Measurements from ENCODE around the gene CHD2.
A peak's percentile ranks its signal among the peaks of the same experiment; 100 is the strongest.

CHD2 gene

DNA sequence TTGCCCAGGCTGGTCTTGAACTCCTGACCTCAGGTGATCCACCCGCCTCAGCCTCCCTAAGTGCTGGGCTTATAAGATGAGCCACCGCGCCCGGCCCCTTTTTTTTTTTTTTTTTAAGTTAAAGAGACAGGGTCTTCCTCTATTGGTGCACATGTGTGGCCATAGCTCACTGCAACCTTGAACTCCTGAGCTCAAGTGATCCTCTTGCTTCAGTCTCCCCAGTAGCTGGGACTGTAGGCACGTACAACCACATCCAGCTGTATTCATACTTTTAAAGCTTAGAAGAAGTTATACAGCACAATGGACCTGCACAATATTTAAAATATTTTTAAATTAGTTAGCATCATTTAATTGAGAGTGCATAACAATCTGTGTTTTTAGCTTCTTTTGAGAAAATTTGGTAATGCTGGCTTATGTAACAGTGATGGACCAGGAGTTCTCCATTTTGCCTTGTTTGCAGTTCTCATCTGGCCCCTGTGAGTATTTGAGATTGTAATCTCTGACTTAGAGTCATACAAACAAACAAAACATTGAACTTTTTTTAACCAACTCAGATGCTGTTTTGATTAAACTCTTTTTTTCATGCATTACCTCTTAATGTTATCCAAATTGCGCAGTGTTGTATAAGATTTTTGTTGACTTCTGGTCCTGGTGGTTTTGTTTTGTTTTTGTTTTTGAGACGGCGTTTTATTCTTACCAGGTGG, 33.0 kb downstream of the CHD2 start:
- no peak for DNase-seq

DNA sequence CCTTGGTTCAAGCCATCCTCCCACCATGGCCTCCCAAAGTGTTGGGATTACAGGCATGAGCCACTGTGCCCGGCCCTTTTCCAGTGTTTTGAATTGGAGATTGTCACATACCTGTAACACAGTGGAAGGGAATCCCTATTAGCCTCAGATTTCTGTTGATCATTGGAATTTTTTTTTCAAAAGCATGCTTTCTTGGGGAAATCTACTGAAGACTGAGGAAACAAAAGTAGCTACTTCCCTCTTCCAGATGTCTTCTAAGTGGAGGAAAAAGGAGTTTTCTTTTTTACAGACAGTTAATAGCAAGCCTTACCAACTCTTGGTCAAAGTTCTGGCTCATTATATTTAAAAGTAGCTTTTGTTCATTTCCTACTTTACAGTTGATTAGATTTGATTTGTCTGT, 33.7 kb downstream of the CHD2 start:
- DNase-seq, result no peak

DNA sequence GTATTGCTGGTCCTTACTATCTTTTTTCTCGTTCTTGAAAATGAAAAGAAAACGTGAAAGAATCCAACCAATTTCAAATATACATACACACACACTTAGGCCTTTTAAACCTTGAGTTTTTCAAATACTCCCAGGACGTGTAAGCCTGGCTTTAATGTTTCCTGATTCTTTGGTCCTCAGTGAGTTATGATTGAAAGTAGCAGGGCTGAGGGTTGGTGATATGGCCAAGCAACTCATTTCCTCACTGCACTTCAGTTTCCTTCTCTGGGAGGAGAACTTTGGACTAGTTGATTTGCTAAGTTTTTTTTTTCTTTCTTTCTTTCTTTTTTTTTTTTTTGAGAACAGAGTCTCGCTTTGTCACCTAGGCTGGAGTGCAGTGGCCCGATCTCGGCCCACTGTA, 34.6 kb downstream of the CHD2 start:
- no peak for DNase-seq

DNA sequence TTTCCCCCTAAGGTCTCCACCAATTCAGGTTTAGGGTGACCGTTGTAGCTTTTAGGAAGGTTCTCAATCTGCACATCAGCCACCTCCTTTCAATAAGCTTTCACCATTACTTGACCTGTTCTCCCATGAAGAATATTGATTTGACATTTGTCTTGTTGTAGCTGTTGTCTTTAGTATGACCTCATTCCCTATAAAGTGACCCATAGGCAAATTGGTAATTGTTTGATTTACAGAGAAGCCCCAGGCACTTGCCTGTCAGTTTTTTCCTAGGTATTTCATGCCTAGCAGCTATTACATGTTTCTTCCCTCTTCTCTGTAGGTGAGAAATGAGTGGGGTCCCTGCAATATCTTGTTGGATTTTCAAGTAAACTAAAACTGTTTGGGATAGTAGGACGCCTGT, 36.0 kb downstream of the CHD2 start:
- no peak for DNase-seq

DNA sequence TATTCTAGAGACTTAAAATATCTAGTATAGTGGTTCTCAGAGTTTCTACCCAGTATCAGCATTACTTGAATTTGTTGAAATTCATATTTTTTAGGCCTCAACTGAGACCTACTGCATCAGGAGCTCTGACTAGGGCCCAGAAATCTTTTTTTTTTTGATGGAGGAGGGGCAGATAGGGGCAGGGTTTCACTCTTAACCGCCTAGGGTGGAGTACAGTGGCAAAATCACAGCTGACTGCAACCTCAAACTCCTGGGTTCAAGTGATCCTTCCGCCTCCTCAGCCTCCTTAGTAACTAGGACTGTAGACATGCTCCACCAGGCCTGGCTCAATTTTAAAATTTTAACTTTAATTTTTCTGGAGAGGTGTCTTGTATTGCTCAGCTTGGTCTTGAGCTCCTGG, 36.6 kb downstream of the CHD2 start:
- DNase-seq, result no peak

DNA sequence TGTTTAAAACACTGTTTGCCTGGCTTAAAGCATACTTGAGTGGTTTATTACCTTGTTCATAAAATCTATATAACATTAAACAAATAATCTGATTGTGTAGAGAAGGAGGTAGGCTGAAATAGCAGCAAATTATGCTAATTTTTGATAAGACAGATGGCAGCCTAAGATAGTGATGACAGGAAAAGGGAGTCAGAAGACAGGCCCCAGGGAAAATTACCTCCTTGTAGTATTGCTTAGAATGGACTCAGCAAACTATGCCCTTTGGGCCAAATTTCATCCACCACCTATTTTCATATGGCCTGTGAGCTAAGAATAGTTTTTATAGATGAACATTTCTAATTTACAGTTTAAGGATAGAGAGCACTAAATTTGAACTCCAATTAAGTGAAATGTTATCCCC, 37.8 kb downstream of the CHD2 start:
- DNase-seq, result no peak

DNA sequence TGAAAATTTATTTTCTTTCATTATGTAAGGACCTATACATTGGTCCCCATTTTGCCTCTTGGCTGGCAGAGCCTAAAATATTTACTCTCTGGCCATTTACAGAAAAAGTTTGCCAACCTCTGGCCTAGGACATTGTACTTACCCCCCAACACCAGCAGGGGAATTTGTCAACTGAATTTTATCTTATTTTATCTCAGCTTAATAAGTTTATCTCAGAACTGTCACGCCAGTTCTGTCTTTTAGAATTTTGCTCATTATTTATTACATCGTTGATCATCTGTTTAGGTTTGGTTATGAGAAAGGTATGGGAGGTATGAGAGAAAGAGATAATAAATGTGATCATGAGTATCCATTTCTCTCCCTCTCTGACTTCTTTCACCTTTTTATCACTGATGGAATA, 38.3 kb downstream of the CHD2 start:
- DNase-seq, result no peak

DNA sequence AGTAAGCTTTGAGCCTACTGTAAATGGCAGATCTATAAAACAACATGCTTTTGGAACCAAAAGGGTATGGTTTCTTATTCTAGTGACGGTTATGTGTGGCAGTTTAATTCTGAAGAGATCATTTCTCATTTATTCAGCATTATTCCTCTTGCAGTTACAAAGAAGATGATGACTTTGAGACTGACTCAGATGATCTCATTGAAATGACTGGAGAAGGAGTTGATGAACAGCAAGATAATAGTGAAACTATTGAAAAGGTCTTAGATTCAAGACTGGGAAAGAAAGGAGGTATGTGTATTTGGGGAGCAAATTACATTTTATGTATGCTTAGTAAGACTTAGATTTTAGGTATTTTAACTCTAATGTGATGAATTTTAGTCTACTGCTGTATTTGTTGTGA, 41.5 kb downstream of the CHD2 start:
- DNase-seq, result no peak

DNA sequence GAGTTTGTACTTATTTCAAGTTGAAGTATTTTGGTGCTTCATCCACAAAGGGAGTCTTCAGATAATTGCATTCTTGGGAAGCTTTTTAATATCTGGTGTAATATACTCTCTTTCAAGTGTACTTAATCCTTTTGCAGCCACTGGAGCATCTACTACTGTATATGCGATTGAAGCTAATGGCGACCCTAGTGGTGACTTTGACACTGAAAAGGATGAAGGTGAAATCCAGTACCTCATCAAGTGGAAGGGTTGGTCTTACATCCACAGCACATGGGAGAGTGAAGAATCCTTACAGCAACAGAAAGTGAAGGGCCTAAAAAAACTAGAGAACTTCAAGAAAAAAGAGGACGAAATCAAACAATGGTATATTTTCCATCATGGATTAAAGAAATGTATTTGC, 42.6 kb downstream of the CHD2 start:
- DNase-seq, result no peak

DNA sequence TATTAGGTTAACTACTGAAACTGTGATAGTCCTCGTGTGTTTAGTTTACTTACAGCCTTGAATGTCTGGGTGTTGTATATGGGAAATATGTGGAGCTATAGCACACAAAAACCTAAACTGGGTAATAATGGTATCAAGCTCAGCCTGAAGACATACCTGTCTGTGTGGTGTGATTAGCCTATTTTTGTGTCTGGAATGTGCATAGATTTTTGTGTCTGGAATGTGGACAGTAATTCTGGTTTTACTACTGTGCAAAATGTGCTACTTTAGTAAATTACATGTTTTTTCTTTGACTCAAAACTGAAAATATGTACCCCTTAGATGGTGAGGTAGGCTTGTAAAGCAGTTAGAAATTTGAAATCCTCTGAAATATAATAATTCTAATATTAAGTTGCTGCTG, 43.5 kb downstream of the CHD2 start:
- no peak for DNase-seq

DNA sequence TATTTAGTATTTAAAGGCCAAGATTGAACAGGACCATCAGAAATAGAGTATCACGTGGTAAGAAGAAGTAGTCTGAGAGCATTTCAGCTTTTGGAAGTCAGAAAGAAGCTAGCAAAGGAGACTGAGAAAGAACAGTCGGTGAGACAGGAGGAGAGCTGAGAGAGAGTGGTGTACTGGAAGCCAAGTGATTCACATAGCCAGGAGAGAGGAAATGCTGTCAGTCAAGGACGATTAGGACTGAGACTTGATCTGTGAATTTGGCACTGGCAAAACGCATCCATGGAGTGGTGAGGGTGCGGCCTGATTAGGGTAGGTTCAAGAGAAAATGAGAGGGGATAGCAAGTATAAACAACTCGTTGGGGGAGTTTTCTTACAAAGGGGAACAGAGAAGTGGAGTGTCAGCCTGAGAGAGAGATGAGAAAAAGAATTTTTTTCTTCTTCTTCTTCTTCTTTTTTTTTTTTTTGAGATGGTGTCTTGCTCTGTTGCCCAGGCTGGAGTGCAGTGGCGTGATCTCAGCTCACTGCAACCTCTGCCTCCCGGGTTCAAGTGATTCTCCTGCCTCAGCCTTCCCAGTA, 44.9 kb downstream of the CHD2 start:
- no peak for DNase-seq

DNA sequence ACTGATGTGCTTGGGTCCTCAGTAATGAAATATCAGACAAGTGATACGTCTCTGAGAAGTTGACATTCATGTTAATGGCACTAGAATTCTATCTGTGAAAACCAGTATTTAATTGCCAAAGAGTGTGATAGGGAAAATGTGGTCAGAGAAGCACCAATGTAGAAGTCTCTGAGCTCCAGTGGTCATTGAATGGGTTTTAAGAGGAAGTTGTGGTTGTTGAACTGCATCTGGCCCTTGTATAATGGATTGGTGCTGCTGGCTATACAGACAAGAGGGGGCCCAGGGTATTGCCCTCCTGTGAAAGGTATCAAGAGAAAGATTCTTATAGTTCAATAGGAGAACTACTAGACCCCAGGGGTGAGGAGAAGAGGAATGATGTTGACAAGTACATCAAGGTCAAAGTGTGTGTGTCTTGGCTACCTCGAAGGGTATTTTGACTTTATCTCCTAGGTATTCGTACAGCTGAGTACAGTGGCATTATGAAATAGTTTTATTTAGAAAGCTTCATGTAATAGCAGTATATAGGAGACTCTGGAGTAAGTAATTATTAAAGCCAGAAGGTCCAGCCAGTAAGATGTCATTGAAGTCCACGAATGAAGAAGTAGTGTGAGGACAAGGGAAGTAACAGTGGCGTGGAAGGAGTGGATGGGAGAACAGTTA, 47.1 kb downstream of the CHD2 start:
- DNase-seq, result no peak

DNA sequence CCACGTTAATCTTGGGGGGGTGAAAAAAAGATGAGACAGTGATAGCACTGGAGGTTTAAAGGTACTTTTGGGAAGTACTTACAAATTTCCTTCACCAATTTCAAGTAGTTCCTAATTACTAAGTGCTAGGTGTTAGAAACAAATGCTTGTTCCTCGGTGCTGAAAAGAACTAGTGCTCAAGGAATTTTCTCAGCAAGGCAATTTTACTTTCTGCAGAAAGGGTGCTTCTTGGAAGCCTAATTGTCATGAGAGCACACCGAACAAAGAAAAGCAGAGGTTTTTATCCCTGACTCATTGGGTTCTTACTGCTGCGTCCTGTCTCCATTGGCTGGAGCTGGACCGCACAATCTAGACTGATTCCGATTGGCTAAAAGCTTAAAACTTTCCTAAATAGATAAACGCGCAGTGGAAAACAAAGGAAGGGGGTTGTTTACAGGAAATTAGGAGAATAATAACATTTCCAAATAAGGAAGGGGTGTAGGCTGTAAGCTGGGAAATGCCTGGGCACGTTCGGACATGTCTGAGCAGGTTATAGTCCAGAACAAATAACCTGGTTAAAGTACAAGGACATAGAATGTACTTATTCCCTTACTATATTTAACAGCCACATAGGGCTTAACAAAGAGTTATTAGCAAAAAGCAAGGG, 49.6 kb downstream of the CHD2 start:
- no peak for DNase-seq

DNA sequence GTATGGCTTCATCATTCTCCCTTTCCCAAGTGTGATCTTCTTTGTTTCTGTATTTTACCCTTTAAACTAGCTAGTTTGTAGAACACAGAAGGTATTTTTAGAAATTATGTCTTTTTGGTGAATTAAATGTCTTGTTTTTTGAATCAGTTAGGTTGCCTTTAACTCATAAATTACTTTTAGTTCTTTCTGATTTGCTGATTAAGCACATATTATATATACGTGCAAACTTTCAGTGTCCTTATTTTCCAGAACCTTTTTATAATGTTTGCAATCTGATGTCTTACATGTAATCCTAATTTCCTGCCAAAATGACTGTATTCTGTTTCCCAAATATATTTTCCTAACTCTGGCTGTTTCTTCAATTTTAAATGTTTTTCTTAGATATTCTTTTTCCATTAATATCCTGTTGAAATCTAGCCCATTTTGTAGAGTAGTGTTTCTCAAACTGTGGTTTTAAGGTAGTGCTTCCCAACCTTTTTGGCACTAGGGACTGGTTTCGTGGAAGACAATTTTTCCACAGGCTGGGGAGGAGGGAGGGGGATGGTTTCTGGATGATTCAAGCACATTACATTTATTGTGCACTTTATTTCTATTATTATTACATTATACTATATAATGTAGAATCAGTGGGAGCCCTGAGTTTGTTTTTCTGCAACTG, 51.8 kb downstream of the CHD2 start:
- DNase-seq, result no peak

DNA sequence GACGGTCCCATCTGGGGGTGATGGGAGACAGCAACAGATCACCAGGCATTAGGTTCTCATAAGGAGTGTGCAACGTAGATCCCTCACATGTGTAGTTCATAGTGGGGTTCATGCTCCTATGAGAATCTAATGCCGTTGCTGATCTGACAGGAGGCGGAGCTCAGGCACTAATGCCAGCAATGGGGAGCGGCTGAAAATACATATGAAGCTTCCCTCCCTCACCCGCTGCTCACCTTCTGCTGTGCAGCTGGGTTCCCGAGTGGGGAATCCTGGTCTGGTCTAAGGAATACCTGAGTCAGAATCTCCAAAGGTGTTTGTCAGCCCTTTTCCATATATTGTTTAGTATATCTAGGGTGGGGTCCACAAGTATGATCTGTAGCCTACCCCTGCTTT, 52.3 kb downstream of the CHD2 start:
- no peak for DNase-seq

DNA sequence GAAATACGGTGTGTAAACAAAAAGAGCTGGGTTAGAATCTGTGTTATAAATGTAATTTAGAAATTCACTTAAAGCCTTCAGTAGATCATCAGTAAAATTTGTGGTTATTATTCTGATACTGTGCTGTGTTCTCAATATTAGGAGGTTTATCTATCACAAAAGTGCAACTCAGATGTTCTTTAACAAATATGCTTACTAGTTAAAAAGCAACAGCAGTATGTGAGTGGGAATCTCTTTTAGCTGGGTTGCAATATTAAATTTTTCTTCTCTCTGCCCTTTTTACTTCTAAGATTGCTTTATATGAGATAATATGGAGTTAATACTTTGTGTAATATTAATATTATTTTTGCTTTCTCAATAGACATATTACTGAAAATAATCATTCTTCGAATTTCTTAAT, 53.4 kb downstream of the CHD2 start:
- no peak for DNase-seq

DNA sequence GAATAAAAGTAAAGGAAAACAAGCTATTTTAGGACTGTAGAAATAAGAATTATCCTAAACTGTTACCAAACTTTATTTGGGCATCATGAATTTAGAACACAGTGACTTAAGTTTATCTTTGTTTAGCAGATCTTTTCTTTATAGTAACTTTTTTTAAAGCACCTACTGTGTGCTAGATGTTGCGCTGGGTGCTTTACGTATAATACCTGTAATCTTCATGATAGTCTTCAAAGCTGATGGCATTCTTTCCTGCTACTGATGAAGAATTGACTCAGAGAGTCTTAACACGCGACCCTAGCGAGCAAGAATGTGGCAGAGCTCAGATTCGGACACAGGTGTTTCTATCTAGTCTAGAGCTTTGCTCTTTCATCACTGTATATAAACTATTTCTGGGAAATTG, 53.9 kb downstream of the CHD2 start:
- no peak for DNase-seq

DNA sequence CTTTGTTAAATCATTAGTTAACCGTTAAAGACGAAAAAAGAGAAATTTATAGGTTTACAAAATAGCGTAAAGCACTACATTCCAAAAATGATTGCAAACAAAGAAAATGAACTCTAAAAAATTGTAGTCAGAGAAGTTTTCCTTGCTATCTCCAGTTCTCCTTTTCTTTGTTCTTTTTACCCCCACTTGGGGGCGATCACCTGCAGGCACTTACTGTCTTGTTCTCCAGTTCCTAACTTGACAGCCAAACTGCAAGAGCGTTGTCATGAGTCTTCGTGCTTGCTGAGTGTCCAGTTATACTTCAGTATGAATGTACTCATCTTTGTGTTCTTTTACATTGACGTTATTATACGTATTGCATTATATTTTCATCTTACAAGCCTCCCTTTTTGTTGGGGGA, 54.5 kb downstream of the CHD2 start:
- DNase-seq, result no peak

DNA sequence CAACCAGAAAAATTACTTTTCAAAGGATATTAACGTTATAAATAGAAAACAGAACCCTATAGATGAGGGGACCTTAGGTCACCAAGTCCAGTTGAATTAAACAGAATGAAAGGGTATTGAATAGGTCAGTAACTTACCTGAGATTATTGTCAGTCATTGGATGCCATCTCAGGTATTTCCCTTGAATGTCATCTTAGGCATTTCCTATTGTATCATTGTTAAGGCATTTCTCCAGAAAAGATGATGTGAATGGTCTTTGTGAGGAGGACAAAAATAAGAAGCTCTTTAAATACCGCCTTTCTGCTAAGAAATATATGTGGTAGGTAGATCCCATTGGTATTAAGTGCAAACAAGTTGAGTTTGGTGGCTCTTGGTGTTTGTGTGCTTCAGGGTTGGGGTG, 55.6 kb downstream of the CHD2 start:
- DNase-seq, result no peak

DNA sequence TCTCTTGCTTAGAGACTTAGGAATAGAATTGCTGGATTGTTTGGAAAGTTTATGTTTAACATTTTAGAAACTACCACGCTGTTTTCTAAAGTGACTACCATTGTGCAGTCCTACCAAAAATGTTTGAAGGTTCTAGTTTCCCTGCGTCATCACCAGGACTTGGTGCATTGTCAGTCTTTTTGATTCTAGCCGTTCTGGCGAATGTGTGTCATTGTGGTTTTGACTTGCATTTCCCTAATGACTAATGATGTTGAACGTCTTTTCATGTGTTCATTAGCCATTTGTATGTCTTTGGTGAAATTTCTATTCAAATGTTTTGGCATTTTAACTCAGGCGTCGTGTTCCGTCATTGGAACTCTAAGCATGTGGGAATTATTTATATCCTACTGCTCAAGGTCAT, 58.0 kb downstream of the CHD2 start:
- DNase-seq, result peak; percentile 59

DNA sequence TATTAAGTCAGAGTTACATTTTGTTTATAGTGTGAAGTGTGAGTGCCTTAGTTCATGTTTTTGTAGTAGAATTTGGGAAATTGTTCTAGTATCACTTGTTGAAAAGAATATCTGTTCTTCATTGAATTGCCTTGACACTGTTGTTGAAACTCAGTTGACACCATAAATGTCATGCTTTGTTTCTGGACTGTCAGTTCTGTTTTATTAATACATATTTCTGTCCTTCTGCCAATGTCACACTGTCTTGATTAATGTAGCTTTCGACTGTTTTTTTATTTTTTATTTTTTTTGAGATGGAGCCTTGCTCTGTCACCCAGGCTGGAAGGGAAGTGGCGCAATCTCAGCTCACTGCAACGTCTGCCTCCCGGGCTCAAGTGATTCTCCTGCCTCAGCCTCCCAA, 59.1 kb downstream of the CHD2 start:
- DNase-seq, result no peak

DNA sequence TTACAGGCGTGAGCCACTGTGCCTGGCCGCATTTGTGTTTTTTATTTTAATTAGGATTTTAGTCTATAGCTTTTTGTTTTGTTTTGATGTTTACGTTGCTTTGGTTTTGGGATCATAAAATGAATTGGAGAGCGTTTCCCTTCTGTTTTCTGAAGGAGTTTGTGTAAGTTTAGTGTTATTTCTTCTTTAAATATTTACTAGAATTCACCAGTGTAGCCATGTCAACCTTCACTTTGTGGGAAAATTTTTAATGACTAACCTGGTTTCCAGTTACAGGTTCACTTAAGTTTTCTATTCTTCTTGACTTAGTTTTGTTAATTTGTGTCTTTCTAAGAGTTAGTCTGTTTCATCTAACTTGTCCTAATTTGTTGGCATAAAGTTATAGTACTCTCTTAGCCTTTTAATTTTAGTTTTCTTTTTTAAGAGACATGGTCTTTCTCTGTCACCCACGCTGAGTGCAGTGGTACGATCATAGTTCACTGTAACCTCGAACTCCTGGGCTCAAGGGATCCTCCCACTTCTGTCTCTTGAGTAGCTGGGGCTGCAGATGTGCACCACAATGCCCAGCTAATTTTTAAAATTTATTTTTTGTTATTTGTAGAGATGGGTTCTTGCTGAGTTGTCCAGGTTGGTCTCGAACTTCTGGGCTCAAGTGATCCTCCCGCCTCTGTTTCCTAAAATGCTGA, 61.0 kb downstream of the CHD2 start:
- DNase-seq, result no peak

DNA sequence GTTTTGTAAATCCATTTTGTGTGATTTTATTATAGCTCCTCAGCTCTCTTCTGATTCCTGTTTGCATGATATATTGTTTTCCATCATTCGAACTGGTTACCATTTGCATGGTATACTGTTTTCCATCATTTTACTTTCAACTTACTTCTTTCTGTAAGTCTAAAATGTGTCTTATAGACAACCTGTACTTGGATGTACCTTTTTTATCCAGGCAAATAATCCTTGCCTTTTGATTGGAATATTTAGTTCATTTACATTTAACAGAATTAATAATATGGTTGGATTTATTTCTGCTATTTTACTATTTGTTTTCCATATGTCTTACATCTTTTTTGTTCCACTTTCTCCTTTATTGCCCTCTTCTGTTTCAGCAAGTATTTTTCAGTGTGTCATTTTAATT, 62.8 kb downstream of the CHD2 start:
- no peak for DNase-seq
